Measurements from ENCODE around the gene FN3KRP. TPM values are rescaled to one million over a fixed set of nuclear protein-coding genes. Genes with fewer than 3 reads are reported as not detected.

Gene FN3KRP
- total RNA-seq, 1 experiment from 2014 or later = 19.7 TPM

GRCh38 chr17:82685291-82685690 lies 31.2 kb upstream of the FN3KRP start:
- Mint-ChIP-seq H3K27ac (no peak overlapping the region), H3K27me3 (ENCODE audit: low read depth) (no peaks in the 10 kb centered on the region), H3K36me3 (no peaks in the 10 kb centered on the region), H3K9me3 (peaks cover 13% of the 10 kb centered on the region), H3K4me1 (no peaks in the 10 kb centered on the region), H3K4me3 (no peak overlapping the region)
- TF ChIP-seq, protein P1, sequence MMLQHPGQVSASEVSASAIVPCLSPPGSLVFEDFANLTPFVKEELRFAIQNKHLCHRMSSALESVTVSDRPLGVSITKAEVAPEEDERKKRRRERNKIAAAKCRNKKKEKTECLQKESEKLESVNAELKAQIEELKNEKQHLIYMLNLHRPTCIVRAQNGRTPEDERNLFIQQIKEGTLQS (CRISPR knock-in tag; conservative IDR thresholded peaks at IDR 0.05) = no peak
- no peak for TF ChIP-seq ZNF671 (CRISPR knock-in tag; IDR thresholded peaks at IDR 0.05)
- no peak for TF ChIP-seq ATF1 (CRISPR knock-in tag; IDR thresholded peaks at IDR 0.05)
- TF ChIP-seq ETV6 (CRISPR knock-in tag; IDR thresholded peaks at IDR 0.05) = no peak
- no peak for TF ChIP-seq CREB1 (CRISPR knock-in tag; IDR thresholded peaks at IDR 0.05)
- TF ChIP-seq, protein P2, sequence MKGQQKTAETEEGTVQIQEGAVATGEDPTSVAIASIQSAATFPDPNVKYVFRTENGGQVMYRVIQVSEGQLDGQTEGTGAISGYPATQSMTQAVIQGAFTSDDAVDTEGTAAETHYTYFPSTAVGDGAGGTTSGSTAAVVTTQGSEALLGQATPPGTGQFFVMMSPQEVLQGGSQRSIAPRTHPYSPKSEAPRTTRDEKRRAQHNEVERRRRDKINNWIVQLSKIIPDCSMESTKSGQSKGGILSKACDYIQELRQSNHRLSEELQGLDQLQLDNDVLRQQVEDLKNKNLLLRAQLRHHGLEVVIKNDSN (CRISPR knock-in tag; IDR thresholded peaks at IDR 0.05) = no peak
- TF ChIP-seq NR2C2 (CRISPR knock-in tag; IDR thresholded peaks at IDR 0.05) = no peak
- no peak for TF ChIP-seq ZNF219 (CRISPR knock-in tag; IDR thresholded peaks at IDR 0.05; ENCODE audit: borderline replicate concordance)
- no peak for TF ChIP-seq PRRX2 (CRISPR knock-in tag; IDR thresholded peaks at IDR 0.05)
- TF ChIP-seq ARID4B (CRISPR knock-in tag; IDR thresholded peaks at IDR 0.05; ENCODE audit: borderline replicate concordance) = no peak
- no peak for TF ChIP-seq GTF2I (CRISPR knock-in tag; conservative IDR thresholded peaks at IDR 0.05)
- TF ChIP-seq ZNF263 (CRISPR knock-in tag; IDR thresholded peaks at IDR 0.05; ENCODE audit: low read depth) = no peak
- no peak for TF ChIP-seq TEAD4 (CRISPR knock-in tag; IDR thresholded peaks at IDR 0.05)
- TF ChIP-seq TEAD1 (CRISPR knock-in tag; IDR thresholded peaks at IDR 0.05) = no peak
- TF ChIP-seq, protein P3, sequence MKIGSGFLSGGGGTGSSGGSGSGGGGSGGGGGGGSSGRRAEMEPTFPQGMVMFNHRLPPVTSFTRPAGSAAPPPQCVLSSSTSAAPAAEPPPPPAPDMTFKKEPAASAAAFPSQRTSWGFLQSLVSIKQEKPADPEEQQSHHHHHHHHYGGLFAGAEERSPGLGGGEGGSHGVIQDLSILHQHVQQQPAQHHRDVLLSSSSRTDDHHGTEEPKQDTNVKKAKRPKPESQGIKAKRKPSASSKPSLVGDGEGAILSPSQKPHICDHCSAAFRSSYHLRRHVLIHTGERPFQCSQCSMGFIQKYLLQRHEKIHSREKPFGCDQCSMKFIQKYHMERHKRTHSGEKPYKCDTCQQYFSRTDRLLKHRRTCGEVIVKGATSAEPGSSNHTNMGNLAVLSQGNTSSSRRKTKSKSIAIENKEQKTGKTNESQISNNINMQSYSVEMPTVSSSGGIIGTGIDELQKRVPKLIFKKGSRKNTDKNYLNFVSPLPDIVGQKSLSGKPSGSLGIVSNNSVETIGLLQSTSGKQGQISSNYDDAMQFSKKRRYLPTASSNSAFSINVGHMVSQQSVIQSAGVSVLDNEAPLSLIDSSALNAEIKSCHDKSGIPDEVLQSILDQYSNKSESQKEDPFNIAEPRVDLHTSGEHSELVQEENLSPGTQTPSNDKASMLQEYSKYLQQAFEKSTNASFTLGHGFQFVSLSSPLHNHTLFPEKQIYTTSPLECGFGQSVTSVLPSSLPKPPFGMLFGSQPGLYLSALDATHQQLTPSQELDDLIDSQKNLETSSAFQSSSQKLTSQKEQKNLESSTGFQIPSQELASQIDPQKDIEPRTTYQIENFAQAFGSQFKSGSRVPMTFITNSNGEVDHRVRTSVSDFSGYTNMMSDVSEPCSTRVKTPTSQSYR (CRISPR knock-in tag; IDR thresholded peaks at IDR 0.05) = no peak
- no peak for TF ChIP-seq AFF4 (CRISPR knock-in tag; IDR thresholded peaks at IDR 0.05; ENCODE audit: borderline replicate concordance)
- TF ChIP-seq, protein P4, sequence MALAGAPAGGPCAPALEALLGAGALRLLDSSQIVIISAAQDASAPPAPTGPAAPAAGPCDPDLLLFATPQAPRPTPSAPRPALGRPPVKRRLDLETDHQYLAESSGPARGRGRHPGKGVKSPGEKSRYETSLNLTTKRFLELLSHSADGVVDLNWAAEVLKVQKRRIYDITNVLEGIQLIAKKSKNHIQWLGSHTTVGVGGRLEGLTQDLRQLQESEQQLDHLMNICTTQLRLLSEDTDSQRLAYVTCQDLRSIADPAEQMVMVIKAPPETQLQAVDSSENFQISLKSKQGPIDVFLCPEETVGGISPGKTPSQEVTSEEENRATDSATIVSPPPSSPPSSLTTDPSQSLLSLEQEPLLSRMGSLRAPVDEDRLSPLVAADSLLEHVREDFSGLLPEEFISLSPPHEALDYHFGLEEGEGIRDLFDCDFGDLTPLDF (CRISPR knock-in tag; IDR thresholded peaks at IDR 0.05) = no peak
- DNase-seq (ENCODE audit: low spot score) (no peak), ATAC-seq (no peak)
- ChIA-PET CTCF (interaction anchor here (0.7 to 0.8 kb wide), 2 partner anchors 82 to 115 kb away, joined by 3 to 4 read pairs; no protein-coding TSS in a partner anchor), POLR2A (no interaction called here)

All from WTC11 (cell line).